Fibroblast of pulmonary artery (primary cell): Measurements from ENCODE around the gene PLCH1.
"Not testable (repeated sequence)": the region's sequence is repeated elsewhere in the genome, so short reads cannot be mapped to it uniquely, and the experiment has no call there.

Source experiments
- DNase-seq: peaks from one replicate; pipeline ENCODE4 v3.0.0-alpha.2; 2010; ENCODE audit warnings: low read depth
- H3K4me3 ChIP-seq: replicated peaks from 2 replicates; pipeline ENCODE4 v1.5.1; 2011; ENCODE audit warnings: low read depth, mild to moderate bottlenecking, control low read depth, low read length, moderate library complexity
- CTCF ChIP-seq: IDR thresholded peaks from 2 replicates; pipeline ENCODE4 v1.5.1; 2011; ENCODE audit warnings: mild to moderate bottlenecking, control low read depth, low read length, inconsistent platforms; ENCODE audit errors: missing control alignments

The PLCH1 gene

GRCh38 chr3:155637567-155637966 is 107.3 kb downstream of the PLCH1 start:
- H3K4me3 ChIP-seq, result no peak overlapping the region
- no peak for TF ChIP-seq CTCF
- DNase-seq, result no peak

- H3K4me3 ChIP-seq, result no peak overlapping the region
- no peak for TF ChIP-seq CTCF
- DNase-seq, result no peak
Observed at GRCh38 chr3:155635056-155635455, 109.8 kb downstream of the PLCH1 start.

- no peak for TF ChIP-seq CTCF
- no peak for DNase-seq
- no peak overlapping the region for H3K4me3 ChIP-seq
Observed at GRCh38 chr3:155634121-155634719, 110.7 kb downstream of the PLCH1 start.

GRCh38 chr3:155631323-155632019 is 113.4 kb downstream of the PLCH1 start:
- H3K4me3 ChIP-seq, result no peak overlapping the region
- TF ChIP-seq CTCF, result no peak
- peak; percentile 20 for DNase-seq

- no peak for DNase-seq
- no peak for TF ChIP-seq CTCF
- H3K4me3 ChIP-seq, result no peak overlapping the region
Observed at GRCh38 chr3:155629556-155629955, 115.3 kb downstream of the PLCH1 start.

- no peak overlapping the region for H3K4me3 ChIP-seq
- no peak for TF ChIP-seq CTCF
- DNase-seq, result no peak
Observed at GRCh38 chr3:155629056-155629455, 115.8 kb downstream of the PLCH1 start.

GRCh38 chr3:155622647-155623046 is 122.2 kb downstream of the PLCH1 start:
- not testable (repeated sequence) for H3K4me3 ChIP-seq, DNase-seq

- not testable (repeated sequence) for H3K4me3 ChIP-seq, DNase-seq
Observed at GRCh38 chr3:155620552-155620951, 124.3 kb downstream of the PLCH1 start.
